ENCODE measurements around the gene ERN1.

- TF ChIP-seq CTCF (conservative IDR thresholded peaks at IDR 0.05; ENCODE audit: low read length) (peak; percentile 45), EZH2phosphoT487 (IDR thresholded peaks at IDR 0.05; ENCODE audit: borderline replicate concordance) (no peak)
These were observed 93.6 kb downstream of the ERN1 start for GRCh38 chr17:64036198-64036922.
